Stimulated activated CD4-positive, alpha-beta T cell treated with anti-CD3 and anti-CD28 coated beads, Interleukin-15, amount 100 ng/mL, for 48 hours (primary cell): ENCODE data around the gene ACSM2B.
"Not testable (repeated sequence)": the region's sequence is repeated elsewhere in the genome, so short reads cannot be mapped to it uniquely, and the experiment has no call there.

Experiments used
- DNase-seq, 2 donors: peaks; one replicate each; pipeline ENCODE4 v3.0.0-alpha.2; 2020; ENCODE audit warnings: low read depth in 2 of 2

Gene ACSM2B

GRCh38 chr16:20595694-20596093, 19.5 kb upstream of the ACSM2B start:
- DNase-seq = not testable (repeated sequence)

GRCh38 chr16:20595068-20595467, 18.9 kb upstream of the ACSM2B start:
- DNase-seq = not testable (repeated sequence)

DNA sequence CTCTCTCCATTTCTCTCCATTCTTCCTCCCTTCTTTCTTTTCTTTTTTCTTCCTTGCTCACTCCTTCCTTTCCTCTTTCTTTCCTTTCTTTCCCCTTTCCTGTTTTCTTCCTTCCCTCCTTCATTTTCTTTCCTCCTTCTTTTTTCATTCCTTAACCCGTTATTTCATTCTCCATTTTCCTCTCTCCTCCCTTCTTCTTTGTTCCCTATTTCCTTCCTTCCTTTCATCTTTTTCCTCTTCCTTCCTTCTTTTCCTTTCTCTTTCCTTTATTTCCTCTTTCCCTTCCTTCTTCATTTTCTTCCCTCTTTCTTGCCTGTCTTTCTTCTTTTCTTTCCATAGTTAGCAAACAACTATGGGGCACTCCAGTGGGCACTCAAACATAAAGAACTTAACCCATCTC, 16.6 kb upstream of the ACSM2B start:
- not testable (repeated sequence) for DNase-seq

DNA sequence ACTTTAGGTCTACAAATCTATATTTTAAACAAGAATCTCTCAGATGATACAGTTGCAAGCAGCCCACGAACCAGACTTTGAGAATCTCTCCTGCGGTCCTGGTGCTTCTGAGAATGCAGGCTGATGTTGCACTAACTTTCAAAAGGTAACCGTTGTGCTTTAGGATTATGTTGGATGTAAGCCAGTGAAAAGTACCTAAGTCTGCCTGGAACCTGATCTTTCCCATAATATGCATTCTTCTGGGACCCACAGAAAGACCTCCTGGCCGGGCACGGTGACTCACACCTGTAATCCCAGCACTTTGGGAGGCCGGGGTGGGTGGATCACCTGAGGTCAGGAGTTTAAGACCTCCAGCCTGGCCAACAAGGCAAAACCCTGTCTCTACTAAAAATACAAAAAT, 13.3 kb upstream of the ACSM2B start:
- not testable (repeated sequence) for DNase-seq

DNA sequence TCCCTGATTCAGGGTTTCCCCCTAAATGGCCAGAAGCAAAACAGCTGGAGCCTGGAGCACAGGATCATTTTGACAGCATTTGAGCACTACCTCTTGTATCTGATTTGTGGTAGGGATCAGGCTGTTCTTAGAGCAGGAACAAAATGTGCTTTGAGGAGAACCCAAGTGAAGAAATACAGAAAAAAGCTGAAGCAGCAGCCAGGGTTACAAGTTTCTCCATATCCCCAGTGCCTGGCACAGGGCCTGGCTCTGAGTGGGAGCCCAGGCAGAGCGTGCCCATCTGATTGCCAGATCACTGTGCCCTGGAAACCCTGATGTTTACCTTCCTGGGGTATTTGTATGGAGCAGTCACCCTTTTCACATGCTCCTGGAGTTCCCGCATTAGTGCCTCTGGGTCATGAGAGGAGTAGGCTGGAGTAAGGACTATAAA, 11.5 kb upstream of the ACSM2B start:
- DNase-seq = not testable (repeated sequence)

GRCh38 chr16:20586716-20587115, 10.5 kb upstream of the ACSM2B start:
- not testable (repeated sequence) for DNase-seq

DNA sequence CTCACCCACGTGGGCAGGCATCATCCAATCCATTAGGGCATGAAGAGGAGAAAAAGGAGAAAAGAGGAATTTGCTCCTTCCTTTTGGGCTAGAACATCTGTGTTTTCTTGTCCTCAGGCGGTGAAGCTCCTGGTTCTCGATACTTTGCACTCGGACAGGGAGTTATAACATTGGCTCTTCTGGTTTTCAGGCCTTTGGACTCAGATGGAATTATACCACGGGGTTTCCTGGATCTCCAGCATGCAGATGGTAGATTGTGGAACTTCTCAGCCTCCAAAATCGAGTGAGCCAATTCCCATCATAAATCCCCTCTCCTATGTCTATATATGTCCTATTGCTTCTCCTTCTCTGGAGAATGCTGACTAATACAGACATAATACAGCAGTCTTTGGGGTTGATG, 9.9 kb upstream of the ACSM2B start:
- DNase-seq = not testable (repeated sequence)

- not testable (repeated sequence) for DNase-seq
Measured at GRCh38 chr16:20580487-20581259, 4.5 kb upstream of the ACSM2B start.

DNA sequence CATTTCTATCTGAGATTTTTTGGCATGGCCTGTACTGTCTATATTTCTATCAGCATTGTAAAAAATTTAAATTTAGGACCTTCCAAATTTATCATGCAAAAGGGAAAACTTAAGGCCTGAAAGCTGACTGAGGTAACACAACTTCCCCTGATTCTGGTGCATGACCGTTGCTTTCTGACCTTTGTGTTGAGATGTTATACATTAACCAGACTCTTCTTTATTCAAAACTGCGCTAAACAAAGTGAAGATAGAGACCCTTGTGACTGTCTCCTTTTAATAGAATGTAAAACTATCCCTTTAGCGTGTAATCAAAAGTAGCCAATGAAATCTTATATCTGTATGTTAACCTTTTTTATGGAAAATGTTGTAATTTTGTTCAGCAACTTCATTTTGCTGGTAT, 1.9 kb upstream of the ACSM2B start:
- DNase-seq = not testable (repeated sequence)

DNA sequence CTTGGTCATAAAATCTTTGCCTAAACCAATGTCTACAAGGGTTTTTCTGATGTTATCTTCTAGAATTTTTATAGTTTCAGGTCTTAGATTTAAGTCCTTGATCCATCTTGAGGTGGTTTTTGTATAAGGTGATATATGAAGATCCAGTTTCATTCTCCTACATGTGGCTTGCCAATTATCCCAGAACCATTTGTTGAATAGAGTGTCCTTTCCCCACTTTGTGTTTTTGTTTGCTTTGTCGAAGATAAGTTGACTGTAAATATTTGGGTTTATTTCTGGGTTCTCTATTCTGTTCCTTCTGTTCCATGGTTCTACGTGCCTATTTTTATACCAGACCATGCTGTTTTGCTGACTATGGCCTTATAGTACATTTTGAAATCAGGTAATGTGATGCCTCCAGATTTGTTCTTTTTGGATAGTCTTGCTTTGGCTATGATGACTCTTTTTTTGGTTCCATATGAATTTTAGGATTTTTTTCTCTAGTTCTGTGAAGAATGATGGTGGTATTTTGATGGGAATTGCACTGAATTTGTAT, 7.0 kb downstream of the ACSM2B start:
- DNase-seq = not testable (repeated sequence)

DNA sequence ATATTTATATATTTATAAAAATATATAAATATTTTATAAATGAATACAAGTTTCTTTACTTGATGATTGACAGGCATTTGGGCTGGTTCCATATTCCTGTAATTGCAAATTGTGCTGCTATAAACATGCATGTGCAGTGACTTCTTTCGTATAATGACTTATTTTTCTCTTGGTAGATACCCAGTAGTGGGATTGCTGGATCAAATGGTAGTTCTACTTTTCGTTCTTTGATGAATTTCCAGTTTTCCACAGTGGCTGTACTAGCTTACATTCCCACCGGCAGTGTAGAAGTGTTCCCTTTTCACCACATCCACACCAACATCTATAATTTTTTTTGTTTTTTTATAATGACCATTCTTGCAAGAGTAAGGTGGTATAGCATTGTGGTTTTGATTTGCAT, 7.8 kb downstream of the ACSM2B start:
- DNase-seq = no peak

GRCh38 chr16:20566864-20567263, 9.3 kb downstream of the ACSM2B start:
- DNase-seq = no peak

GRCh38 chr16:20565334-20565733, 10.8 kb downstream of the ACSM2B start:
- not testable (repeated sequence) for DNase-seq

DNA sequence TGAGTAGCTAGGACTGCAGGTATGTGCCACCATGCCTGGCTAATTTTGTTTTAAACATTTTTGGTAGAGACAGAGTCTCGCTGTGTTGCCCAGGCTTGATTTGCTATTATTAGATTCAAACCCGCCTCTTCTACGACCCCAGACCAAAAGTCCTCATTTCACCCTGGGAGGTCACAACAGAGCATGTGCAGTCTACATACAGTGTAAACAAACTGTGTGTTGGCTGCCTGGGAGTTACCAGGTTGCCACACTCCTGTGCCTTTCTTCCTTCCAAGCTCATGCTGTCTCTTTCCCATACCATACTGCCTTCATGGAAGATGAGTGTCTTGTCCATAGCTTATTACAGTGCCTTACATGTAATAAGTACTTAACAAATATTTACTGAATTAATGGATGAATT, 11.9 kb downstream of the ACSM2B start:
- DNase-seq = not testable (repeated sequence)

GRCh38 chr16:20555628-20556027, 20.5 kb downstream of the ACSM2B start:
- not testable (repeated sequence) for DNase-seq

DNA sequence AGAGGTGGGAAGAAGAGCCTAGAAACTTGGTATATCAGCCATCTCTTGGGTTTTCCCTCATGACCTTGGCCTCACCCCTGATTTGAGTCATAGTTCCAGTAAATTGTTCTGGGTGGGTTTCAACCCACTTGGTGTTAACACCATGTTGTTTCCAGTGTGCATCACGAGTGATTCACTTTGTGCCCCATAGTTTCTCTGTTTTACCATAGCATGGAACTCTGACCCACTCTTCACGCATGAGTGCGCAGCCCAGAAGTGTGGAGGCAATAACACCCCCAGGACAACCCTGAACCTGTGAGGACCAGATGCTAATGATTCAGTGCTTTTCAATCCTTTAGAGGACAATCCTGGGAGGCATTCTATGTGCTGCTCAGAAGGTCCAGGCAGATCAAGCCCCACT, 21.5 kb downstream of the ACSM2B start:
- not testable (repeated sequence) for DNase-seq

DNA sequence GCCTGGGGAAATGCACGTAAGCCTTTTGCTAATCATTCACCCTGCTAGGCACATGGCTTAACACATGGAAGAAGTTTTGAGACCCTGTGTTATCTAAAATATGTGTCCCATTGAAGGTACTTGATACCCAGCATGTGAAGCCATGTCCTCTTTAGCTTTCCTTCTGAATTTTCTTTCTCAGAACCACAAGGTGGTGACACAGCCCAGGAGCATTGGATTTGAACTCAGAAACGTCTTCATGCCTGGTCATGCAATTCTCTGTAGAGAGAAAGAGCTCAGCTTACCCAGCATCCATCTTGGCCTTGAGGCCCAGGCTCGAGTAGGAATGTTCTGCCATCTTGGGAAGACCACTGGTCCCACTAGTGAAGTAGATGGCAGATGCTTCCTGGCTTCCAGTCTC, 22.7 kb downstream of the ACSM2B start:
- DNase-seq = not testable (repeated sequence)

DNA sequence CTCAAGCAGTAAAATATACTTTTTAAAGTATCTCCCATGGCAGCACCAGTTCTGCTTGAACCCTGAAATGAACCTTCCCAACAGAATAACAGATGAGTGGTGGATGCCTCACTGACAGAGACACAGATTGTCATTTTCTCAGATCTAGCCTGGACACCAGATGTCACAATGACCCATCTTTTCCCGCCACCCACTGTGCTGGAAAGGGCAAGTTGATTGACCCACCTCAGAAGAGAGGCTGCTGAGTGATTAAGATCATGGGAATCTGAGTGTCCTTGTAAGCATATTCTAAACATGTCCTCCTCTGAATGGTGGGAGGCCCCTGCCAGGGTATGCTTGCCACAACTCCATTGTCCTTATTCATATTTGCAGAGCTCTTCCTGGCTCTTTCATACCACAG, 29.2 kb downstream of the ACSM2B start:
- DNase-seq = not testable (repeated sequence)

DNA sequence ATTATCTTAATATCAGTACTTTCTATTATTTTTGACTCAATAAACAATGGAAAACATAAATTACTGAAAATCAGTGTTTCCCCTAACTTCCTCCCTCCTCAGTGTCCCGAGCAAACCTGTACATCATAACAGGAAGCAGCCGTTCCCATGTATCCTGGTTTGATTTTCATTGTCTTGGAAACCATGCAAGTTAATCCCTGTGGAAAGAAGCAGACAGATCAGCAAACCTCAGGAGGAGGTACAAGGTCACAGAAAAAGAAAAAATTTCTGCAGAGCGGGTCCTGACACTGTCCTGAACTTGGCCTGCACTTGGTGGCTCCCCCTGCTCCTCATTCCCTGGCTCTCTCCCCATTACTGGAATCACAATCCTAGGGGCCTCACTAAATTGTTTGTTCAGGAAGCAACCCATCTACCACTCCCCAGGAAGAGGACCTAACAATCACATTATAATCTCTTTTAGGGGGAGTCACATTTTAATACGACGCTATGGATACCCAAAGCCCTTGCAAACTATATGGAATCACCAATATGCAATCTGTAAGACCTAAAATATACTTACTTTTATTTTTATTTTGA, 29.8 kb downstream of the ACSM2B start:
- DNase-seq = not testable (repeated sequence)

GRCh38 chr16:20540603-20541316, 35.4 kb downstream of the ACSM2B start:
- DNase-seq = not testable (repeated sequence)

DNA sequence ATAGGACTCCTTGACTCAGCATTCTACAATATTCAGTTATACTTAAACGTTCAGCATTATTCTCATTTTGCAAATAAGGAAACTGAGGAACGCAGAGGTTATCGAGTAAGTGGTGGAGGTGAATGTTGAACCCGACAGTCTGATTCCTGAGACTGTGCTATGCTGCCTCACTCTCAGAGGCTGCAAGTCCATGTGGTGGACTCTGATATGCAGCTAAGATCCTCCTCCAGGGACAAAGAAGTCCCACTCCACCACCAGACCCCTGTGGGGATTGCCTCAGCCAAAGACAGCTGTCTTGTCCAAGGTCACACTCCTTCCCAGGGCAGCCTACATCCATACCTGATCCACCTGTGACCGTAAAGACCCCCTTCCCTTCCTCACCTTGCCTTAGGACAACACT, 37.5 kb downstream of the ACSM2B start:
- DNase-seq = no peak

- no peak for DNase-seq
Measured at GRCh38 chr16:20538181-20538580, 38.0 kb downstream of the ACSM2B start.
